ENCODE results near the gene RPA3. TPM values are rescaled to one million over a fixed set of nuclear protein-coding genes. Genes with fewer than 3 reads are reported as not detected.

The RPA3 gene
- total RNA-seq, 1 donor from 2014 or later = 0.96 TPM

GRCh38 chr7:7732621-7733281 lies 14.3 kb upstream of the RPA3 start:
- H3K27ac ChIP-seq = peak overlapping the region; percentile 7 to 20
- intact Hi-C loops (cut with DNase I) = no loop called here

GRCh38 chr7:7731732-7732131 lies 13.3 kb upstream of the RPA3 start:
- Histone ChIP-seq H3K9me3 (no peaks in the 10 kb centered on the region), H3K4me1 (peaks cover 0 to 4% of the 10 kb centered on the region in 2 donors), H3K4me3 (no peak overlapping the region), H3K27me3 (no peaks in the 10 kb centered on the region), H3K36me3 (no peaks in the 10 kb centered on the region), H3K27ac (no peak overlapping the region)
- no peak for DNase-seq (ENCODE audit: low spot score in 2 of 2)
- TF ChIP-seq, protein P1, sequence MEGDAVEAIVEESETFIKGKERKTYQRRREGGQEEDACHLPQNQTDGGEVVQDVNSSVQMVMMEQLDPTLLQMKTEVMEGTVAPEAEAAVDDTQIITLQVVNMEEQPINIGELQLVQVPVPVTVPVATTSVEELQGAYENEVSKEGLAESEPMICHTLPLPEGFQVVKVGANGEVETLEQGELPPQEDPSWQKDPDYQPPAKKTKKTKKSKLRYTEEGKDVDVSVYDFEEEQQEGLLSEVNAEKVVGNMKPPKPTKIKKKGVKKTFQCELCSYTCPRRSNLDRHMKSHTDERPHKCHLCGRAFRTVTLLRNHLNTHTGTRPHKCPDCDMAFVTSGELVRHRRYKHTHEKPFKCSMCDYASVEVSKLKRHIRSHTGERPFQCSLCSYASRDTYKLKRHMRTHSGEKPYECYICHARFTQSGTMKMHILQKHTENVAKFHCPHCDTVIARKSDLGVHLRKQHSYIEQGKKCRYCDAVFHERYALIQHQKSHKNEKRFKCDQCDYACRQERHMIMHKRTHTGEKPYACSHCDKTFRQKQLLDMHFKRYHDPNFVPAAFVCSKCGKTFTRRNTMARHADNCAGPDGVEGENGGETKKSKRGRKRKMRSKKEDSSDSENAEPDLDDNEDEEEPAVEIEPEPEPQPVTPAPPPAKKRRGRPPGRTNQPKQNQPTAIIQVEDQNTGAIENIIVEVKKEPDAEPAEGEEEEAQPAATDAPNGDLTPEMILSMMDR (IDR thresholded peaks at IDR 0.05) = no peak
- intact Hi-C loops (cut with DNase I) = no loop called here

More at GRCh38 chr7:7732621-7733281, 14.3 kb upstream of the RPA3 start:
- H3K27me3 ChIP-seq = no peaks in the 10 kb centered on the region
- no peak overlapping the region for H3K4me3 ChIP-seq
- H3K4me1 ChIP-seq = peaks cover 0 to 4% of the 10 kb centered on the region in 2 donors
- H3K36me3 ChIP-seq = no peaks in the 10 kb centered on the region
- TF ChIP-seq, protein P1 (IDR thresholded peaks at IDR 0.05) = no peak
- DNase-seq (ENCODE audit: low spot score in 2 of 2) = no peak
- H3K9me3 ChIP-seq = no peaks in the 10 kb centered on the region

DNA sequence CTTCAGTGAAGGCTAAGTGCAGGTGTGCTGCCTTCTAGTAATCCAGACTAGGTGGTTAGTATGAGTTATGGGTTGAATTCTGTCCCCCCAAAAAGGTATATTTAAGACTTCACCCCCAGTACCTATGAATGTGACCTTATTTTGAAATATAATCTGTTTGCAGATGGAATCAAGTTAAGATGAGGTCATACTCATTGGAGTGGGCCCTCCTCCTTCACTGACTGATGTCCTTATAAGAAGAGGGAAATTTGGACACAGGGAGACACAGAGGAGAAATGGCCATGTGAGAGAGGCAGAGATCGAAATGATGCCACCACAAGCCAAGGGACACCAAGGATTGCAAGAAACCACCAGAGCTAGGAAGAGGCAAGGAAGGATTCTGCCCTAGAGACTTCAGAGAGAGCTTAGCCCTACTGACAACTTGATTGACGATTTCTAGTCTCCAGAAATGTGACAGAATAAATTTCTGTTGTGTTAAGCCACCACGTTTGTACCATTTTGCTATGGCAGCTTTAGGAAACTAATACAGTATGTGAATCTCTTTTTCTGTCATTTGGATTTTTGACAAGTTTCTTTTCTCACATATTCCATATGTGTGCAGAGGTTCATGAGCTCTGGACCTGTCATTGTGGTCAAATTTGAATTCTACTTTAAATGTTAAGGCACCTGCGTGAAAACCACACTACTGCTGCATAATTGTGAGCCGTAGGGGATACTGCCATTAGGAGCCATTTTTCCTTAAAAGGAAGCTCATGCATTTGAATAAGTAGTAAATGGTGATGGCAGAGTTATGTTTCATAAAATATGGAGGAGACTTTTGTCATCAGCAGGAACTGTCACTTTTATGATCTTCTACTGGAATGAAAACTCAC lies 2.6 kb upstream of the RPA3 start:
- no peaks in the 10 kb centered on the region for H3K27me3 ChIP-seq
- H3K9me3 ChIP-seq = no peaks in the 10 kb centered on the region
- TF ChIP-seq, protein P1 (IDR thresholded peaks at IDR 0.05) = no peak
- no peak overlapping the region for H3K27ac ChIP-seq
- H3K36me3 ChIP-seq = no peaks in the 10 kb centered on the region
- DNase-seq (ENCODE audit: low spot score in 2 of 2) = no peak
- intact Hi-C loops (cut with DNase I) = no loop called here
- H3K4me3 ChIP-seq = no peak overlapping the region
- H3K4me1 ChIP-seq = no peaks in the 10 kb centered on the region

- Histone ChIP-seq H3K4me3 (no peak overlapping the region), H3K9me3 (no peaks in the 10 kb centered on the region), H3K36me3 (no peaks in the 10 kb centered on the region), H3K4me1 (no peaks in the 10 kb centered on the region), H3K27ac (no peak overlapping the region), H3K27me3 (no peaks in the 10 kb centered on the region)
- DNase-seq (ENCODE audit: low spot score in 2 of 2) = no peak
- intact Hi-C loops (cut with DNase I) = no loop called here
- TF ChIP-seq, protein P1 (IDR thresholded peaks at IDR 0.05) = no peak
Measured at GRCh38 chr7:7720193-7720592, 1.8 kb upstream of the RPA3 start.

- H3K27me3 ChIP-seq = no peaks in the 10 kb centered on the region
- no peak overlapping the region for H3K27ac ChIP-seq
- TF ChIP-seq, protein P1 (IDR thresholded peaks at IDR 0.05) = no peak
- no peak for DNase-seq (ENCODE audit: low spot score in 2 of 2)
- H3K4me3 ChIP-seq = no peak overlapping the region
- H3K4me1 ChIP-seq = no peaks in the 10 kb centered on the region
- no peaks in the 10 kb centered on the region for H3K9me3 ChIP-seq
- no peaks in the 10 kb centered on the region for H3K36me3 ChIP-seq
- intact Hi-C loops (cut with DNase I) = no loop called here
Measured at GRCh38 chr7:7719236-7719635, 829 bp upstream of the RPA3 start.

Measured in ascending aorta (tissue), 2 donors.